ENCODE data around the gene CISD1.

The CISD1 gene

DNA sequence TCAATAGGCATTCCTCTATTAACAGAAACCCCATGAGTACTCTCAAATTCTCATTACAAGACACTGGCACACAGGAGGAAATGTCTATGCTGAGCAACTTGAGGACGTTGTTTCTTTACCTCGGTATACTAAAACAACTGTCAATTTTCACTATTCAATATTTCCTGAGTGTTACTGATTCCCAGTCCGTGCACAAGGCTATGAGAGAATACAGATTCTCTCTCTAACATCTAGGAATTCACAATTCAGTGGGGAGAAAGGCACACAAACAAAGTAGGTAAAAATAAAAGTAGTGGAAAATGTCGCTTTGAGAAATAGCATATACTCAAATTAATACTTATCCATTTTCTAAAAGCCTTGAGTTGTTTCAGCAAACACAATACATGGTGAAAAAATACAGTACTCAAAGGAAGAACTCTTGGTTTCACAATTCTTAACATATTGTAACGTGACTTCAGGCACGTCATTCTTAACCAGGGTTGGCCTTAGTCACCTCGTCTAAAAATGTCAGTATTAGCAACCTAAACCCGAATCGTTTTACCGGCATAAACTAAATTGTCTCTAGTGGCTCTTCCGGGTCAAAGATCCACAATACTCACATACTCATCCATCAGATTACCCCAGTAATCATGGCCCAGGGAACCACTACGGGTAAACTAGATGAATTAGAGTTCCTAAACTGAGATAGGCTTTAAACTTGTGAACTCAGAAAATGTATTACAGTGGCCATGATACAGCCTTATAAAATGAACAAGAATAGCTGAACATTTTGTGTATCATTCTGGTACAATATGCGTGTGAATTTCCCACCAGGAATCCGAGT lies 2.7 kb upstream of the CISD1 start:
- DNase-seq (ENCODE audit: low read depth, low spot score), result no peak

DNA sequence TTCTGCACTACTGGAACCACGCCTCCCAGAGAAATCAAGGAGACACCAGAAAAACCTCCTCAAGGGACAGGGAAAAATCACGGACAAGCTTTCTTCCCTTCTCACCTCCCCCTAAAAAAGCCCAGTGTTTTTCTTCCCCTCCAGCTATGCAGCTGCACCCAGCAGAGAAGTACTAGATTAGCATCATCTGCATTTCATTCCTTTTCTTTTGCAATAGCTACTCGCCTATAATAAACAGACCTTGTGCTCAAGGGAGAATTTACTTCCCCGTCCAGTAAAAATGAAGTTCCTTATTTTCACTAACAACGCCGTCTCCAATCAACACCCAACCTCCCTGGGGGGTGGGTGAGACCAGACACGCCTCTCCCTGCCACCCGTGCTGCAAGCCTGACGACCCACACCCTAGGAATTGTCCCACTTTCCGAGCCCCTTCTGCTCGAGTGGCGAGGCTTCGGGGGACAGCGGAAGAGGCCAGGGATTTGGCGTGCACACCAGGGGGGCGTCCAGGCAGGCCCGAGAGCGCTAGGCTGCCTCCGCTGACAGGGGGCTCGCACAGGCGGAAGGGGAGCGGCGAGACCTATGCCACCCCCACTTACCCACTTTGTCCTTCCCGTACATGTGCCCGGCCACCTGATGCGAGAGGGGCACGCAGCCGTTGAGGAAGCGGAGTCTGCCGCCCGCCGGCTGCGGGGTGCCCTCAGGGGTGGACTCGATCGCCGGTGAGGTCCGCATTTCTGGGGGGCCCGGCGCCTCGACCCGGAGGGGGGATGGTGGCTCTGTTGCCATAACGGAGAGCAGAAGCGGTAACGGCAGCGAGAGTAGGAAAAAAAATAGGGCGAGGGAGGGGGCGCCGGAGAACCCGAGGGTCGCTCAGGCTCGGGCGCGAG lies 1.9 kb upstream of the CISD1 start:
- no peak for DNase-seq (ENCODE audit: low read depth, low spot score)

DNA sequence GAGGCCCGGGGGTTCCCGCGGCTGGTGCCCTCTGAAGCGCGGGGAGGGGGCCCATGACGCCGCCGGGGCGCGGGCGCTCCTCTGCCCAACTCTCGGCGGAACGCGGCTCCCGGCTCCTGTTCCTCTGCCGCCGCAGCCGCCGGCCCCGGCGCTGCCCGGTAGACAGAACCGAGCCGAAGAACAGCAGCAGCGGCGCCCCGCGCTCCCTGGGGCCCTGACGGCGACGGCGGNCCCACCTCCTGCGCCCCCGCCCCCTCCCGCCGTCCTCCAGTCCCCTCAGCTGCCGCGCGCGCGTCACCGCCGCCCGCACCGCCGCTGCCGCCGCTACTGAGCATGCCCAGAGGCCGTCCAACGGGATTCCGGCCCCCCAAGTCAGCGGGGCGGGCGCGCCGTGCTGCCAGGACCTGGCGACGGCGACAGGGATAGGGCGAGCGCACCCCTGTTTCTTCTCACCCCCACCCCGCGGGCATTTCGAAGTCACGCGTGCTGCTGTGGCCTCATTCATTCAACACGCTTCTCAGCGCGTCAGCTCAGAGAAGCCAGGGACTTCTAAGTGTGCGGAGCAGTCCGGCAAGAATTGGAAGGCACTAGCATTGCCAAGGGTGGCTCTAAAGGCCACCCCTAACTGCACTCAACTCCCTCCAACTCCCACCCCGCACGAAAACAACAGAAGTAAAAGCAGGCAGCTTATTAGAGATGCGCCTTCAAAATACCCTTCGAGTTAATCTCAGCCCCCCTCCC lies 1.1 kb upstream of the CISD1 start, which contains the start of gene IPMK:
TSS of gene IPMK (minus strand) at position 182 of the 741 bp plus-strand sequence. CDS start 283 bp downstream, outside the sequence.
- no peak for DNase-seq (ENCODE audit: low read depth, low spot score)

DNA sequence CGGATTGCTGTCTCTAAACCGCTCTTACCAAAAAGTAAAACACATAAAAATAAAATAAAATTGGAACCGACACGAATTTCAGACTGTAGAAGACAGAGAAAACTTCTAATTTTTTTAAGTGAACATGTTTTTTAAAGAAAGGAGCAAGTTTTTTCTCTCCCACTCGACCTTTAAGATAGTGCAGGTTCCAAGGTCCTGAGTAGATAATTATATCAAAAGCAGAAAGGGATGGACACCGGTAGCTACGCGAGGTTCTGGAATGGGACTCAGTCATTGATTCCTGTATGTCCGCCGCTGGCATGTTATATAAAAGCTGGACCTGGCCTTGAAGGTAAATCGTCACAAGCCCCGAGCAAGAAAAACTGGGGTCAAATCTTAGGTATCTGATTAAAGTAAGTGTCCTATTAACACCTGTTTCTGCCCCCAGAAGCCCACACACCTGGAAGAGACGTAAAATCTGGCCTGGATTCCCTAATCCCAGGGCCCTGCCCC lies 462 bp upstream of the CISD1 start:
- DNase-seq (ENCODE audit: low read depth, low spot score), result no peak

DNA sequence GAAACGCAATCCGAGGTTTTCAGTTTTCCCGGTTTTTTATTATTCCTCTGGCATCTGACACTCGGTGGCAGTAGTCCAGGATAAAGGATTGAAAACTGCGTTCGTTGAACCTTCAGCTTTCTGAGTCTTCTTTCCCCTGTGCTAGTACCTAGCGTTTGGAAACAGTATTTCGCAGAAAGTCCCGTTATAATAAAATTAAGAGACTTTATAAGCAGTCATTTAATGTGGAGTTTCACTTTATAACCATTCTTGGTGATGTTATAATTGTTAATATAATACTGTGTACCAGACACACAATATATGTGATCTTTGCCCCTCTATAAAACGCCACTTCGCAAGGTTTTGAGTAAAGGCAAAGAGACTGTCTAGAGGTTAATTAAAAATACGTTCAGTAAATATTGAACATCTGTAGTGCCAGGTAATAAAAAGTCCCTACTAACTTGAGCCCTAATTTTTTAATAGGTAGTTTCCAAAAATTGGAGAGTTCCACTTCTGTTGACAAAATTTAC lies 874 bp downstream of the CISD1 start:
- DNase-seq (ENCODE audit: low read depth, low spot score), result no peak

DNA sequence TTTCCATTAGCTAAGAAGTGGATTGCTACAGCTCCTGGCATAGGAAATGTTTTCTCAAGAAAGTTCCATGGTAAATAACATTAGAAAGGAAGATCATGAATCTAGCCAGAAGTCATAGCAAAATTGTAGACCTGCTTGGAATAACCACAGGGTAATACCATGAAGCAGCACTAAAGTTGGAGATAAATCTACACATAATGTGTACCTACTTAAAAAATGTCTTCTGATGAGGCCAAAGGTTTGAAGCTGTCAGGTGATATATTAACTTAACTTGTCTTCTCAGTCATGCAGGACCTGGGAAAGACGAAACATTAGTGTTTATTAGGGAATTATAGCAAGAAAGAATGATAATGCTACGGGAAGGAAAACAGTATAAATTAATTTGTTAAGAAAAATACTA lies 6.3 kb downstream of the CISD1 start:
- no peak for DNase-seq (ENCODE audit: low read depth, low spot score)

DNA sequence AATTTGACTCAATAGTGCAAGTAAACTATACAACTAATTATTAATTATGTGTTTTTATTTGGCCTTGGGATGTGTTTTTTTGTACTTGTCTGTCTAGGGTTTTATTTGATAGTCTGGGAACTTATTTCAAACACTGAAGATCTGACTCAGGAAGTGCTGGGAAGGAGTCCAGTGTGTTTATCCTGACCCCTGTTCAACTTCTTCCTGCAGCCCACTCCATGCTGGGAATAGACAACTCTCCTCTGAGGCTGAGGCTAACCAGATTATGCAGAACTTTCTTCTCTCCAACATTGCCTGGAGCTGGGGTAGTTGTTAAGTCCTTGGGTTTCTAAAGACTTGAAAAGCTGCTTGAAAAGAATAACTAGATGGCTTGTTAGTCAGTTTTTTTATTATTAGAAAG lies 6.9 kb downstream of the CISD1 start:
- no peak for DNase-seq (ENCODE audit: low read depth, low spot score)

DNA sequence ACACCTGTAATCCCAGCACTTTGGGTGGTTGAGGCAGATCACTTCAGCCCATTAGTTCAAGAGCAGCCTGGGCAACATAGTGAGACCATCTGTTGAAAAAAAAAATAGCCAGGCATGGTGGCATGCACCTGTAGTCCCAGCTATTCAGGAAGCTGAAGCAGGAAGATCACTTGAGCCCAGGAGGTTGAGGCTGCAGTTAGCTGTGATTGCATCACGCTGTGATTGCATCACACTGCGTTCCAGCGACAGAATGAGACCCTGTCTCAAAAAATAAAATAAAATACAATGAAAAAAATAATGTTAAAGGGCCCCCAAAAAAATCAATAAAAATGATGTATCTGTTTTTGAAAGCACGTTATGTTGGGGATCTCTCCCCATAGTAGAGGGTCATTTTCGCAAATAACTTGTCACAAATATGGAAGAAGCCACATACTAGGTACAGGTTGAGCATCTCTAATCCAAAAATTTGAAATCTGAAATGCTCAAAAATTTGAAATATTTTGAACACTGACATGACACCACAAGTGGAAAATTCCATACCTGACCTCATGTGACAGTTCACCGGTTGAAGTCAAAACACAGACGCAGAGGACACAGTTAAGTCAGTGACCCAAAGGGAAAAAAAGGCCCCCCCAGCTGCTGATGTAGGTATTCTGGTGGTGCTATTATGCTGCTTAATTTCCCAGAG lies 9.5 kb downstream of the CISD1 start:
- DNase-seq (ENCODE audit: low read depth, low spot score), result no peak

DNA sequence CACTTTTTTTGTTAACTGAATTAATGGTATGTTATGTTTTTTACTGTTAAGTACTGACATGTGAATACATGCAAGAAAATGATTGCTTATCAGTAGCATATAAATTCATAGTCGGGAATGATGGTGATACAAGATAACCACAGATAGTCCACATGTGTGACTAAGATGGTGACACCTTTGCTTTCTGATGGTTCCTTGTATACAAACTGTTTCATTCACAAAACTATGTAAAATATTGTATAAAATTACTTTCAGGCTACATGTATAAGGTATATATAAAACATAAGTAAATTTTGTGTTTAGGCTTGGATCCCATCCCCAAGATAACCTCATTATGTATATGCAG lies 10.0 kb downstream of the CISD1 start:
- no peak for DNase-seq (ENCODE audit: low read depth, low spot score)

DNA sequence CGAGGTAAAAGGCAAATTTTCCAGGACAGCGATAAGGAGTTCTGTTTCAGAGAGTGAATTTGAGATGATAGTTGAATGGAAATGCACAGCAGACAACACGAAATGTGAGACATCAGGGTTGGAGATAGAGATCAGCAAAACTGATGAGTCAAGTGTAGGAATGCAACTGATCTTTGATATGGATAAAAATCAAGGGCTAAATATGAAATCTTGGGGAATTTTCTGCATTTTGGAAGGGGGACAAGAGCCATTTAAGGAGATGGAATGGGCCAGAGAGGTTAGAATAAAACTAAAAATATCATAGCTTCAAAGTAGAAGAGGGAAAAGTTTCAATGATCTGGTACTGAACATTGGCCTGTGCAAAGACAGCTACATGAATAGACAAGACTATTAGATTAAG lies 11.5 kb downstream of the CISD1 start:
- no peak for DNase-seq (ENCODE audit: low read depth, low spot score)

DNA sequence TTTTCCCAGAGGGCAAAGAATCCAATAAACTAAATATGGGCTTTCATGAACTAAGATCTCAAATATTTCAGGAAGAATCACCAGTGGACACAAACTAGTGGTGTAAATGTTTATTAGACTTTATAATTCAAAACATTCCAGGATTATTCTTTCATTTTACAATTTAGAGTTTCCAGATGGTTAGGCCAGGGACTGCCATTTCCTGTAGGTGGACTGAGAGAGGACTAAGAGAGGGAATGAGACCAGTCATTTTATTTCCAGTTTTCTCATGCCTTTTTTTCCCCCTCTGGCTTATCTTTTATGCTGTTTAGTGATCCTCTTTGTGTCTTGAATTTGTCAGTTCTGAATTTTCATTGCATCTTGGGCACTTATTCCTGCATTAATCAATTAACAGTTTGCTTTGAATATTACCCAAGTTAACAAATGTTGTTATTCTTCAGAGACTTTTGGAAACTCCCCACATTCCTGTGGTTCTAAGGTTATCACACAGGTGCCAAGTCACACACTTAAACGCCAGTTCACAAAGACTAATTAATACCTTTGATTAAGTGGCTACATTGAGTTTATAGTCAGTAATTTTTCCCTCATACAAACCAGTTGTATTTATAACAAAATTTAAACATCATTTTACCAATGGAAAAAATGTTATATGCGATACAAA lies 12.3 kb downstream of the CISD1 start:
- DNase-seq (ENCODE audit: low read depth, low spot score), result no peak

DNA sequence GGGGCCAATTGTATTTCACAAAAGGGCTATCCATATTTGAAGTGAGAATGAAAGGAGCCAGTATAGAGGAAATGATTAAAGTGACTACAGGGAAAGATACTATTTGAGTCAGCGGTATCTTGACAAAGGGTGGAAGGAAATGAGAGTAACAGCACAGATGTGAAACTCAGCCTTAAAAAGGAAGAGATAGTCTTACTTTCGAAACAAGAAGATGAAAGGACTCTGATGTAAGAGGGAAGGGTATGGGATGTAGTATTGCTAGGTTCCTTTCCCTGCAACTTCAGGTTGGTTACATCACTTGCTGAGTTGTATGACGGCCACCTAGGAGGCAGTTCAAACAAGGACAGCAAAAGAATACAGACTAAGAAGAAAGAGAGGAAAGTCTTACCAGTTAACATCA lies 13.7 kb downstream of the CISD1 start:
- no peak for DNase-seq (ENCODE audit: low read depth, low spot score)

DNA sequence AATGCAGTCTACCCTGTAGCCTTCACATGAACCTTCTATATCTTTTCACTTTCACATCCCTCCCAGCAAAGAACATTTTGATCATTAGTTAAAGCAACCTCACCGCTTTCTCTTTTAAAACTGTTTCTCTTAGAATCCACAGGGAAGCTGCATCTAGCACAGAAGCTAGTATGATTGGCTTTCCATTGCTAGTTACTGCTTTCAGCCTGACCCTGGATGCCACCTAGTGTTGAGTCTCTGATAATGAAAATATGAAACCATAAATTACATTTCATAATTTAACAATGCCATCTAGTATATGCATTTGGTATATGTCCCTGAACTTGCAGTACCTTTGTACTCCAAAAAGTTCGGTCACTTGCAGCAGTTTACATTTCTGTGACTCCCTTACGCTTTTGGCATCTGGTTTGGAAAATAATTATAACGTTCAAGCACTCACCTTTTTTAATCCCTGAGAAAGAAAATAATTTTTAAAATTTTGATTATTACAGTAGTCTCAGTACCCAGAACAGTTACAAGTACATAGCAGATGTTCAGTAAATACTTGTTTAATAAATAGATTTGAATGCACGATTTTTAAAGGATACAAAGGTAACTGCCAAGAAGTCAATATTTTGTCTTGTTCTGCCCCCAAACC lies 22.7 kb downstream of the CISD1 start:
- no peak for DNase-seq (ENCODE audit: low read depth, low spot score)

DNA sequence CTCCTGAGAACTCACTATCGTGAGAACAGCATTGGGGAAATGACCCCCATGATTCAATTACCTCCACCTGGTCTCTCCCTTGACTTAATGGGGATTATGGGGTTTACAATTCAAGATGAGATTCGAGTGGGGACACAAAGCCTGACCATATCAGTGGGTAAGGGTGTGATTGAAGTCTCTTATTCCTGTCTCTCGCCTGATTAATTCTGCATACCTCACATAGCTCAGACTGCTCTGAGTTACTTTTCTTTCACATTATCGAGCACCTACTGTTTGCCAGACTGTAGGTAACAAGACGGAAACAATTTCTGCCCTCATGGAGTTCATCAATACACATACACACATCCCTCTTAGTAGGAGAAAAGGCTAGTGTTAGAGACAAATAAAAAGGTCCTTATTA lies 25.0 kb downstream of the CISD1 start:
- no peak for DNase-seq (ENCODE audit: low read depth, low spot score)

DNA sequence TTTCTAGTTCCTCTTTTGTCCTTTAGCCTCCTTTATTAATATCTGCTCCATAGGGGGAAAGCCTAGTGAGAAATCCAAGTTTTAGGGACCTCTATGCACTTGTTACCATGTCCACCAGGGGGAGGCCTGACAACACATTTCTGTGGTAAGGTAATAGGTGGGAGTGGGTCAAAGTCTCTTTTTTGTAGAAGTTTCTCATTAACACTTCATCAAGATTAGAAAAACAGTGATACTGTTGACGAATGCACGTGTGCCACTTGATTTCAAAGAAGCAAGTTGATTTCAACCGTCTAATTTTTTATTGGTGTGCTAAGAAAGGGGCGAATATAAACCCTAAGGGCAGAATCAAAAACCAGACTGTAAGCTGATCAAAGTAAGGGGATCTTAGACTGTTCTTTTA lies 30.6 kb downstream of the CISD1 start:
- DNase-seq (ENCODE audit: low read depth, low spot score), result peak; percentile 2

DNA sequence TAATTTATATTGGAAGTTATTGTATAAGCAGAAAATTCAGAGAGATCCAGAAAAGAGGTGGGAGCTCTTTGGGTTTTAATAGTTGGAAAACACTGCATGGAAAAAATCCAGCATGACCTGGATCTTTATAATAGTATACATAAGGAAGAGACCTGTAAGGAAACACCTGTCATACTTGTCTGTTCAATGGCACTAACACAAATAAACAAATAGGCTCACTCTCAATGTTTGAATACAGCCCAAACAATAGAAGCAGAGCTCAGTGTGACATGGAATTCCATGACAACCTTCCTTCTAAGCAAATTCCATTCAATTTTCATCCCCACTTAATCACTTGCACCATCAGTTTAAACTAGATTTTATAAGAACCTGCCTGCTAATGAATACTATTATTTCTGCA lies 31.7 kb downstream of the CISD1 start:
- DNase-seq (ENCODE audit: low read depth, low spot score), result no peak

DNA sequence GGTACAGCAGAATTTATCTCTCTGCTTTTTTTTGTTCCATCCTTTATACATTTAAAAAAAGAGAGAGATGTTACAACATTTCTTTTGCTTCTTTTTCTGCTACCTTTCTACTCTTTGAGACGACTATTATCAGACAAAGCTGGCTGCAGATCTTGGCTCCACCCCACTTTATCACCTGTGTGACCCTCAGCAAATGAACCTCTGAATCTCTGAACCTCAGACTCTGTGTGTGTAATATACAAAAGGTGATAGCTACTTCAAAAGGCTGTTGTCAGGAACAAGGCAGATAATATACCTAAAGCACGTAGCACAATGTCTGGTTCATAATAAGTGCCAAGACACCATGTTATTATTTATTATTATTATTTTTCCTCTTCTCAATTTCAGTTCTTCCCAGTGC lies 33.3 kb downstream of the CISD1 start:
- no peak for DNase-seq (ENCODE audit: low read depth, low spot score)

DNA sequence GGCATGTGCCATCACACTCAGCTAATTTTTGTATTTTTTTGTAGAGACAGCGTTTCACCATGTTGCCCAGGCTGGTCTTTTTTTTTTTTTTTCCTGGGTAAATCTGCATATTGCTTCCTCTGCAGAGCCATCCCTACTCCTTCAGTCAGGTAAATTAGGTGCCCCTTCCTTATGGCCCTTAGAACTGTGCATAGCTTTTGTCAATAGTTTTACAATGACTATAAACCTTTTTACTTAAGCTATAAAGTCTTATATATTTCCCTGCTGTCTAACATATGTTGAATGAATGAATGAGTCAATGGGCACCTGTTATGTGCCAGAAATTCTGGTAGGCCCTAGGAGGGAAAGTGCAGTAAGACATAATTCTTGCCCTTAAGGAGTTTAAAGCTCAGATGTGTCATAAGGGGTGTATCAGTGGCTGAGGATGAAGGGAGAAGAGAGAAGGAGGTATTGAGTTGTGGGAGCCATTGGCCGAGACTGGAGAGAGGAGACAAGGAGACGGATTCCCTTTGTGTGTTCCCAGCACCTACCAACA lies 35.2 kb downstream of the CISD1 start:
- DNase-seq (ENCODE audit: low read depth, low spot score), result no peak

DNA sequence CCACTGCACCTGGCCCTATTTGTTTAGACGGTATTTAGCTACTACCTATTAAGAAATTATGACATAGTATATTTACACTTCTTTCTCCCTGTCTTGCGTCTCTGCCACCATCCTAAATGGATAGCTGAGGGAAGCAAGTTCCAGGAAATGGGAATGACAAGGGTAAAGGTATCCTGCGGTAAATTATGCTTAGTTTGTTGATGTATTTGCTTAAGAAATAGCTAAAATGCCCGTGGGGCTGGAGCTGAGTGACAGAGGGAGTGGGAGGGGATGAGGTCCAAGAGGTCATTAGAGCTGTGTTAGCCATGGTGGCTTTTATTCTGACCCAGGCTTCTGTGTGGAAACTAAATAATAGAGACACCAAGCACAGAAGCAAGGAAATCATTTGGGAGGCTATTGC lies 36.9 kb downstream of the CISD1 start:
- no peak for DNase-seq (ENCODE audit: low read depth, low spot score)

DNA sequence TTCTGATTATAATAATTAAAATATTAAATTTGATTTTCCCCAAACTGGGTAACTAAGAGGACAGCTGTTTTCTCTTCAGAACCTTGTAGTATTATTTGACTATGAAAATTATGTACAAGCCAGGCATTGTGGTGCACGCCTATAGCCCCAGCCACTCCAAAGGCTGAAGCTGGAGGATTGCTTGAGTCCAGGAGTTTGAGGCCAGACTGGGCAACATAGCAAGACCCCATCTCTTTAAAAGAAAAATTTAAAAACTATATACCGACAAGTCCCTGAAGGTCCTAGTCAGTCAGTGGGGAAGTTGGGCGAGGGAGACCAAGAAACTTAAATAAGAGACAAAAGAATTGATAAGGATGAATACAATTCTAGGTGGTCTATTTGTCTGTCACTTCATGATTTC lies 38.7 kb downstream of the CISD1 start:
- no peak for DNase-seq (ENCODE audit: low read depth, low spot score)
